Skeletal muscle tissue (tissue), 4 donors: ENCODE results near the gene KLHL42. TPM values are rescaled to one million over a fixed set of nuclear protein-coding genes. Genes with fewer than 3 reads are reported as not detected.

Experiments
- H3K27ac ChIP-seq: one replicate; pipeline ENCODE4 v1.7.0; 2013; ENCODE audit warnings: mild to moderate bottlenecking, low read depth, low read length, inconsistent platforms
- H3K27me3 ChIP-seq, 3 donors: one replicate each; pipeline ENCODE4 v1.7.0; 2013; ENCODE audit warnings: low read length in 3 of 3; ENCODE audit not compliant: control insufficient read depth in 3 of 3, insufficient read depth in 3 of 3
- H3K36me3 ChIP-seq, 3 donors: one replicate each; pipeline ENCODE4 v1.7.0; 2013; ENCODE audit warnings: low read length in 3 of 3; ENCODE audit not compliant: control insufficient read depth in 3 of 3, insufficient read depth in 3 of 3
- H3K4me1 ChIP-seq, 3 donors: one replicate each; pipeline ENCODE4 v1.7.0; 2013; ENCODE audit warnings: low read length in 3 of 3, mild to moderate bottlenecking in 3 of 3; ENCODE audit not compliant: control insufficient read depth in 3 of 3, insufficient read depth in 3 of 3
- H3K4me3 ChIP-seq, 3 donors: one replicate each; pipeline ENCODE4 v1.7.0; 2013; ENCODE audit warnings: low read length in 3 of 3
- H3K9ac ChIP-seq, 3 donors: one replicate each; pipeline ENCODE4 v1.7.0; 2013; ENCODE audit warnings: low read length in 3 of 3, mild to moderate bottlenecking in 3 of 3, moderate library complexity in 2 of 3, low read depth in 1 of 3
- H3K9me3 ChIP-seq, 3 donors: one replicate each; pipeline ENCODE4 v1.7.0; 2013; ENCODE audit warnings: low read length in 3 of 3; ENCODE audit not compliant: control insufficient read depth in 3 of 3
- total RNA-seq: library from RNA; depleted of rRNA; stranded (reverse); fragments of >200 nt; gene quantifications from one replicate; pipeline ENCODE4 v1.2.3, GENCODE V29; 2014
- donor health status: Osteomylitis.

KLHL42 gene
- total RNA-seq, 1 donor from 2014 or later: 13.6 TPM

- Histone ChIP-seq H3K4me3 (no peak overlapping the region), H3K27ac (no peak overlapping the region), H3K36me3 (no peaks in the 10 kb centered on the region), H3K4me1 (peaks cover 0 to 3% (median 0%) of the 10 kb centered on the region in 3 donors), H3K9me3 (no peaks in the 10 kb centered on the region), H3K9ac (no peak overlapping the region), H3K27me3 (peaks cover 0 to 3% (median 0%) of the 10 kb centered on the region in 3 donors)
These were observed 44.3 kb downstream of the KLHL42 start for GRCh38 chr12:27824126-27824842.

DNA sequence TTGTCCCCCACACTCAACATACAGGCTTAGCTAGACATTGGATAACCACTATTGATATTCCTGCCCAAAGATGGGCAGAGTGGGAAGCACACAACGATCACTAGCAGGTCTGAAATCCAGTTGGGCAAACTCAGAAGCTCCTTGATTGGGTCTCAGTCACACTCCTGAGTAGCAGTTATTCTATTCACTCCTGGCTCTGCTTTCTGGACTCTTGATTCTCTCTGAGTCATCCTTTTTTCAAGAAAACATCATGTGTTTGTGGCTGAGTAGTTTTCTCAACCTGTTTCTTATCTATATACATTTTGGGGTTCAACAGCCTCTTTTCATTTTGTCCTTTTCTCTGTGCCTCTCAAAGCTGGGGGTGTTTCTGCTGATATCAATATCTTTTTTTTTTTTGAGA, 46.0 kb downstream of the KLHL42 start:
- Histone ChIP-seq H3K36me3 (no peaks in the 10 kb centered on the region), H3K9ac (no peak overlapping the region), H3K4me1 (peaks cover 0 to 3% (median 0%) of the 10 kb centered on the region in 3 donors), H3K9me3 (no peaks in the 10 kb centered on the region), H3K4me3 (no peak overlapping the region), H3K27ac (no peak overlapping the region), H3K27me3 (peaks cover 0 to 3% (median 0%) of the 10 kb centered on the region in 3 donors)

- H3K9ac ChIP-seq: no peak overlapping the region
- no peak overlapping the region for H3K27ac ChIP-seq
- H3K4me3 ChIP-seq: no peak overlapping the region
- H3K36me3 ChIP-seq: no peaks in the 10 kb centered on the region
- H3K27me3 ChIP-seq: peaks cover 0 to 2% (median 0%) of the 10 kb centered on the region in 3 donors
- no peaks in the 10 kb centered on the region for H3K4me1 ChIP-seq
- no peaks in the 10 kb centered on the region for H3K9me3 ChIP-seq
These were observed 48.2 kb downstream of the KLHL42 start for GRCh38 chr12:27828196-27828595.

- H3K4me1 ChIP-seq: no peaks in the 10 kb centered on the region
- no peaks in the 10 kb centered on the region for H3K9me3 ChIP-seq
- H3K9ac ChIP-seq: no peak overlapping the region
- H3K27me3 ChIP-seq: no peaks in the 10 kb centered on the region
- H3K27ac ChIP-seq: no peak overlapping the region
- H3K4me3 ChIP-seq: no peak overlapping the region
- no peaks in the 10 kb centered on the region for H3K36me3 ChIP-seq
These were observed 58.6 kb downstream of the KLHL42 start for GRCh38 chr12:27838543-27839185.

GRCh38 chr12:27840229-27840999, 60.4 kb downstream of the KLHL42 start:
- Histone ChIP-seq H3K9me3 (no peaks in the 10 kb centered on the region), H3K4me3 (no peak overlapping the region), H3K4me1 (peaks cover 0 to 10% (median 0%) of the 10 kb centered on the region in 3 donors), H3K36me3 (no peaks in the 10 kb centered on the region), H3K27ac (no peak overlapping the region), H3K9ac (no peak overlapping the region), H3K27me3 (no peaks in the 10 kb centered on the region)

GRCh38 chr12:27841392-27841882, 61.4 kb downstream of the KLHL42 start:
- Histone ChIP-seq H3K27ac (no peak overlapping the region), H3K4me1 (peaks cover 0 to 10% (median 0%) of the 10 kb centered on the region in 3 donors), H3K27me3 (no peaks in the 10 kb centered on the region), H3K4me3 (no peak overlapping the region), H3K9ac (no peak overlapping the region), H3K36me3 (no peaks in the 10 kb centered on the region), H3K9me3 (no peaks in the 10 kb centered on the region)

GRCh38 chr12:27843714-27844245, 63.7 kb downstream of the KLHL42 start:
- no peaks in the 10 kb centered on the region for H3K36me3 ChIP-seq
- no peak overlapping the region for H3K27ac ChIP-seq
- H3K9me3 ChIP-seq: no peaks in the 10 kb centered on the region
- H3K4me3 ChIP-seq: no peak overlapping the region
- no peaks in the 10 kb centered on the region for H3K27me3 ChIP-seq
- H3K9ac ChIP-seq: no peak overlapping the region
- H3K4me1 ChIP-seq: peaks cover 0 to 10% (median 0%) of the 10 kb centered on the region in 3 donors

DNA sequence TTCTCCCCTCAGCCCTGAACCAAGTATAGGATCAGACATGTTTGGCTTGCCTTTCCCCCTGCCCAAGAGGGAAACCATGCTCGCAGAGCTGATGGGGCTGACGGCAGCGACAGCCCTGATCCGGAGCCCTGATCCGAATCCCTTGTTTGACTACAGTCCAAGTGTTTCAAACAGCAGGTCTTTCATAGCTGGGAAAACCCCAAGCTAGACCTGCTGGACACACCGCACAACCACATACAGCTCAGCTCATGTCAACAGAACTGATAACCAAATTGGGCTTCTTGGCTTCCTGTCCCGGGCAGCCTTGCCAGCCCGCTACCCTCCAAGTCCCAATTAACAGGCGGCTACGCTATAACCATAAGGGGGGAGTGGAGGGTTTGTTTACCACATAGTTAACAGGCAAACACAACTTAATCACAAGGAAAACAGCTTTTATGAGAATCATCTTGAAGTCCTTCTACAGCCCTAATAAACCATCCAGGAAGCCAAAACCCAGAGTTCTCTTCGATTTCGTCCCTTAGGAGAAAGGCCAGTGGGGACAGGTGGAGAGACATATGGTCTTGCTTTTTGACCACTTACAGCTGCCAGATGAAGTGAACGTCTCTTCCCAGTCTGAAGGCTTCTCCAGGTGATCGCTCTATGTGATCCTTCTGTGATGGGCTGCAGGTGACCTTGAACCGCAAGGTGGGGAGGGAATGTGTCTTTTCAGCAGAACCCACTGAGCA, 64.5 kb downstream of the KLHL42 start:
- Histone ChIP-seq H3K9me3 (no peaks in the 10 kb centered on the region), H3K4me1 (peaks cover 0 to 10% (median 0%) of the 10 kb centered on the region in 3 donors), H3K9ac (no peak overlapping the region), H3K27ac (no peak overlapping the region), H3K4me3 (peak overlapping the region in 1 of 3 donors; percentile 24), H3K27me3 (no peaks in the 10 kb centered on the region), H3K36me3 (no peaks in the 10 kb centered on the region)

DNA sequence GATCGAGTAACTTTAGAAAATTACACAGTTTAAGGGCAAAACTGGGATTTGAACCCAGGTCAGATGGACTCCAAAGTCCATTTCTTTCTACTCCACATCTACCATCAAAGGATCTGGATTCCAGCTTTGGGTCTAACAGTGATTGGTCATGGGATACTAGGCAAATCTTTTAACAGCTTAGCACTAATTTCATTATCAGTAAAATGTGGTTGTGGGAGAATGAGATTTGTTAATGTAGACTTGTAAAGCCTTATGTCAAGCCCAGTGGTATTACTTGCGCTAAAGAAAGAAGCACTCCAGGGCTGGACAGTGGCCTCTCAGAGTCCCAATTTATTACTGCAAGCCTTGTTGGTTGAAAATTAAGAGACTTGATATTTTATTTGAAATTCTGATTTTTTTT, 65.2 kb downstream of the KLHL42 start:
- no peaks in the 10 kb centered on the region for H3K27me3 ChIP-seq
- no peaks in the 10 kb centered on the region for H3K9me3 ChIP-seq
- no peaks in the 10 kb centered on the region for H3K36me3 ChIP-seq
- no peak overlapping the region for H3K9ac ChIP-seq
- no peak overlapping the region for H3K4me3 ChIP-seq
- no peak overlapping the region for H3K27ac ChIP-seq
- H3K4me1 ChIP-seq: peaks cover 0 to 10% (median 0%) of the 10 kb centered on the region in 3 donors
